Liver (tissue), 3 donors: ENCODE results near the gene RAPGEF1.

Source experiments
- CTCF ChIP-seq: fragments of 150-350 bp; IDR thresholded peaks from 2 replicates; pipeline ENCODE4 v1.5.1; 2017; ENCODE audit warnings: improper control_type of control experiment, low read depth, low read length; ENCODE audit not compliant: missing input control
- EGR1 ChIP-seq, 2 donors: IDR thresholded peaks; 2 replicates each; pipeline ENCODE4 v1.6.1; 2016 to 2018; ENCODE audit warnings: antibody characterized with exemption in 2 of 2, low read depth in 2 of 2
- MAX ChIP-seq: IDR thresholded peaks from 2 replicates; pipeline ENCODE4 v1.6.1; 2016; ENCODE audit warnings: antibody characterized with exemption
- RAD21 ChIP-seq, 2 donors: IDR thresholded peaks; 2 replicates each; pipeline ENCODE4 v1.6.1; 2016; ENCODE audit warnings: antibody characterized with exemption in 2 of 2, mild to moderate bottlenecking in 2 of 2
- SP1 ChIP-seq: IDR thresholded peaks from 2 replicates; pipeline ENCODE4 v1.6.1; 2018; ENCODE audit warnings: antibody characterized with exemption, mild to moderate bottlenecking
- TF ChIP-seq, protein P1 (sequence below): IDR thresholded peaks from 2 replicates; pipeline ENCODE4 v1.6.1; 2016; ENCODE audit warnings: antibody characterized with exemption
- donor health status: healthy.
- donor health status: healthy.

DNA sequence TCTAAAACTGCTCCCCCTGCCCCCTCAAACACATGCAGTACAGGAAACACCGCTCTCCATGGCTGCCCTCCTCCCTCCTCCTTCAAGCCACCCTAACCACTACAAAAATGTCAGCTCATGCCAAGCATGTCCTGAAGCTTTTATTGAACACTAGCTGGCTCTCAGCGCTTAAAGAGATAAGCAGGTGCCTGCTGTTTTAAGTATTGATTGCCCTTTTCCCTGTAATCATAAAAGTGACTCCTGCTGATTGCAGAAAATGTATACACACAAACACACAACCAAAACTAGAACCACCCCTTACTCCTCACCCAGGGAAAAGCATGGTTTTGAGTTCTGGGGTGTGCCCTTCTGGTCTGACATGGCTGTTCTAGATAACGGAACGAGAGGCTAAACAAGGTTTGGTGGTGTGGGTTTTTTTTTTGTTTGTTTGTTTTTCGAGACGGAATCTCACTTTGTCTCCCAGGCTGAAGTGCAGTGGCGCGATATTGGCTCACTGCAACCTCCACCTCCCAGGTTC is 205.1 kb downstream of the RAPGEF1 start:
- TF ChIP-seq MAX, result peak; percentile 49
- TF ChIP-seq RAD21 (IDR thresholded peaks at IDR 0.05), result no peak
- TF ChIP-seq CTCF, result no peak
- TF ChIP-seq EGR1 (IDR thresholded peaks at IDR 0.05; ENCODE audit: low read depth in 2 of 2), result no peak
- TF ChIP-seq, protein P1, sequence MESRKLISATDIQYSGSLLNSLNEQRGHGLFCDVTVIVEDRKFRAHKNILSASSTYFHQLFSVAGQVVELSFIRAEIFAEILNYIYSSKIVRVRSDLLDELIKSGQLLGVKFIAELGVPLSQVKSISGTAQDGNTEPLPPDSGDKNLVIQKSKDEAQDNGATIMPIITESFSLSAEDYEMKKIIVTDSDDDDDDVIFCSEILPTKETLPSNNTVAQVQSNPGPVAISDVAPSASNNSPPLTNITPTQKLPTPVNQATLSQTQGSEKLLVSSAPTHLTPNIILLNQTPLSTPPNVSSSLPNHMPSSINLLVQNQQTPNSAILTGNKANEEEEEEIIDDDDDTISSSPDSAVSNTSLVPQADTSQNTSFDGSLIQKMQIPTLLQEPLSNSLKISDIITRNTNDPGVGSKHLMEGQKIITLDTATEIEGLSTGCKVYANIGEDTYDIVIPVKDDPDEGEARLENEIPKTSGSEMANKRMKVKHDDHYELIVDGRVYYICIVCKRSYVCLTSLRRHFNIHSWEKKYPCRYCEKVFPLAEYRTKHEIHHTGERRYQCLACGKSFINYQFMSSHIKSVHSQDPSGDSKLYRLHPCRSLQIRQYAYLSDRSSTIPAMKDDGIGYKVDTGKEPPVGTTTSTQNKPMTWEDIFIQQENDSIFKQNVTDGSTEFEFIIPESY, result no peak
- peak; percentile 67 for TF ChIP-seq SP1
